HCEC 1CT (cell line): Measurements from ENCODE around the gene RANBP17.
"Not testable (repeated sequence)": the region's sequence is repeated elsewhere in the genome, so short reads cannot be mapped to it uniquely, and the experiment has no call there.

Experiments
- DNase-seq: peaks from one replicate; pipeline ENCODE4 v3.0.0-alpha.2; 2017

Gene RANBP17

GRCh38 chr5:170861917-170862766 lies at the start of gene RANBP17:
Gene RANBP17, plus strand, starts transcription at chr5:170862018.
- no peak for DNase-seq

DNA sequence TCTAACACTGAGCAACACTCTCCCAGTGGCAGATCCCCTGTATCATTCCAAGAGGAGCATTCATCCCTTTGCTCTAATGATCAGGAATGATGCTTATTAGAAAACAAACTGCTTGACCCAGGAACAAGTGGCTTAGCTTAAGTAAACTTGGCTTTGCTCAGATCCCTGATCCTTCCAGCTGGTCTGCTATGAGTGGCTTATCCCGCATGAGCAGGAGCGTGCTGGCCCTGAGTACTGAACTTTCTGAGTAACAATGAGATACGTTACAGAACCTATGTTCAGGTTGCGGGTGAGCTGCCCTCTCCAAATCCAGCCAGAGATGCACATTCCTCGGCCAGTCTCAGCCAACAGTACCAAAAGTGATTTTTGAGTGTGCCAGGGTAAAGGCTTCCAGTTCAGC lies 48.6 kb upstream of the RANBP17 start:
- DNase-seq, result no peak

DNA sequence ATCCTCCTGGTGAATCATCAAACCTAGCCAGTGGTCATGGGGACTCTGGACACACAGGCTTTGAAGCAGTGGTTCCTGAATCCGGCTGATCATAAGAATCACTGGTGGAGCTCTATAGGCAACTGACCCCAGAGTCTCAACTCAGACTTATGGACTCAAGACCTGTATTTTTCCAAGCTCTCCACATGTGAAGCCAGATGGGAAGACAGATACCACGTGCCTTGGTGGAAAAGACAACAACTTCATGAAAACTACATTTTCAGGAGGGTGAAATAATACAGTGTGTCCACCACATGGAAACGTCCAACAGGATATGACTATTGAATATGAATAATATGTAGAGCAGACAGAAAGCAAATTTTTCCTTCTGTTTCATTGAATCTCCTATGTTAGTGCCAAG lies 44.6 kb upstream of the RANBP17 start:
- no peak for DNase-seq

GRCh38 chr5:170818232-170818631 lies 43.6 kb upstream of the RANBP17 start:
- no peak for DNase-seq

DNA sequence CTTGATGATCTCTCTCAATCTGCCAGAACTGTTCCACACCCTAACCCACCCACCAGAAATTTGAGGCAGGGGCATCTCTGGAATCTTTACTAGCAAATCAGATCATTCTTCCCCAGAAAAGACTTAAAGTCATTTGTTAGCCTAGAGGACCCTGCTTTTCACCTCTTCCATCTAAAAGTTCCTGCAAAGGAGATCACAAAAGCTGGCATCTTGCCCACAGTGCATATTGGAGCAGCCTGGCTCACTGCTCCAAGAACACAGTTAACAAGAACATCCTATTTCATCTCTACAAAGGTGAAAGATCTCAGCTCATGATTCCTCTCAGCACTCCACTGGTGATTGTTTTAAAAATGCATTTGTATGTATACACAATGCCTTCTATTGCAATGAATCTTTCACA lies 42.0 kb upstream of the RANBP17 start:
- DNase-seq, result no peak

- DNase-seq, result no peak
Observed at GRCh38 chr5:170821257-170821800, 40.5 kb upstream of the RANBP17 start.

DNA sequence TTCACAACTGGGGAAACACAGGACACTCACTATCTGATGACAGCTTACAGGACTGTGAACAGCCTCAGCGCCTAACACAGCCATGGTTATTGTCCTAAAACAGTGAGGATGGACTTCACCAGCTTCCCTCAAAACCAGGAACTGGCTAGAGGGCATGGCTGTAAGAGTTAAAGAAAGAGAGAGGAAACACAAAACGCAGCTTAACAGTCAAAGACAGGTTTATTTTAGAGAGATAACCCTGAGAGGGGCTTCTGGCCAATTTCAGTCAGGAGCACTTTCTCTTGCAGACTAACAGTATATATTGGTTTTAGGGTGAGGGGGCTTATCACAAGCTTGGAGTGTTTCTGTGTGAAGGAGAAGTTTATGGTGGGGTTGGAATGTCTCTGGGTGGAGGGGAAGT lies 35.7 kb upstream of the RANBP17 start:
- no peak for DNase-seq

GRCh38 chr5:170832241-170832640 lies 29.6 kb upstream of the RANBP17 start:
- no peak for DNase-seq

DNA sequence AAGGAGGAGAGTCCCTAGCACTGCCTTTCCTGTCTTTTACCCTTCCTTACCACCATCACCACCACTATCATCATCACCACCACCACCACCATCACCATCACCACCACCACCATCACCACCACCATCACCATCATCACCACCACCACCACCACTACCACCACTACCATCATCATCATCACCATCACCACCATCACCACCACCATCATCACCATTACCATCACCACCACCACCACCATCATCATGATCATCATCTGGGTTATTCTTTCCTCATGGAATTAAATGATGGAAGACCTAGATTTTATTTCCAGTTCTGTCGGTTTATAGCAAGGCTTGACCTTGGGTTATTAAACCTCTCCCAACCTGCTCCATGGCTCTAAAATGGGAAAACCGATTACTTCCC lies 27.8 kb upstream of the RANBP17 start:
- not testable (repeated sequence) for DNase-seq

- no peak for DNase-seq
Observed at GRCh38 chr5:170836226-170836625, 25.6 kb upstream of the RANBP17 start.

- DNase-seq, result no peak
Observed at GRCh38 chr5:170843870-170844269, 17.9 kb upstream of the RANBP17 start.

DNA sequence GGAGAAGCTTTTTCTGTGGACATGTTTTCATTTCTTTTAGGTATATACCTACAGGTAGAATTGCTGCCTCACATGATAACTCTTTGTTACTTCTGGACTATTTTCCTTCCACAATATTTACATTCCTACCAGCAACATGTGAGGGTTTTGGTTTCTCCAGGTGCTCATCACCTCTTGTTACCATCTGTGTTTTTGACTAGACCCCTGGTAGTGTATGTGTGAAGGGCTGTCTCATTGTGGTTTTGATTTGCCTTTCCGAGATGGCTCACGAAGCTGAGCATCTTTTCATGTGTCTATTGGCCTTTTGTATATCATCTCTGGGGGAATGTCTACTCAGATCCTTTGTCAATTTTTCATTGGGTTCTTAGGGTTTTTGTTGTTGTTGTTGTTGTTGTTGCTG lies 17.2 kb upstream of the RANBP17 start:
- DNase-seq, result no peak

GRCh38 chr5:170846416-170846815 lies 15.4 kb upstream of the RANBP17 start:
- no peak for DNase-seq

DNA sequence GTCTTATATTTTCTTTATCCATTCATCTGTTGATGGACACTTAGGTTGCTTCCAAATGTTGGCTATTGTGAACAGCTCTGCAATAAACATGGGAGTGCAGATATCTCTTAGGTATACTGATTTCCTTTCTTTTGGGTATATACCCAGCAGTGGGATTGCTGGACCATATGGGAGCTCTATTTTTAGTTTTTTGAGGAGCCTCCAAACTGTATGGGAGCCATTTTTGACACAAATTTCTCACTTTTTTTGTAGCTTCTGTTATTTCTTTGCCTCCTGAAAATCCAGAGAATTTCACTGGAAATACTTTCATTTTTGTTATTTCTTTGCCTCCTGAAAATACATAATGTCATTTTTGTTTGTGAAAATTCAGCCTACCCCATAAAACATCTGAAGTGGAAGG lies 15.0 kb upstream of the RANBP17 start:
- no peak for DNase-seq

DNA sequence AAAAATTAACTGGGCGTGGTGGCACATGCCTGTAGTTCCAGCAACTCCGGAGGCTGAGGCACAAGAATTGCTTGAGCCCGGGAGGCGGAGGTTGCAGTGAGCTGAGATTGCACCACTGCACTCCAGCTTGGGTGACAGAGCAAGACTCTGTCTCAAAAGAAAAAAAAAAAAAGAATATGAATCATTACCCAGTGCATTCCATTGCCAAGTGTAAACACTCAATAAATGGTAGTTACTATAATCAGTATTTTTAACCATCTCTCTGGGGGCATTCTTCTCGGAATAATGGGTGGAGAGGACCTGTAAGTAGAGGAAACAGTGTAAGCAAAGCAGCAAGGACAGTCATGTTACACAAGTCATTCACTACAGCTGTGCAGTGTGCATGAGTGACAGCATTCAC lies 13.8 kb upstream of the RANBP17 start:
- no peak for DNase-seq

DNA sequence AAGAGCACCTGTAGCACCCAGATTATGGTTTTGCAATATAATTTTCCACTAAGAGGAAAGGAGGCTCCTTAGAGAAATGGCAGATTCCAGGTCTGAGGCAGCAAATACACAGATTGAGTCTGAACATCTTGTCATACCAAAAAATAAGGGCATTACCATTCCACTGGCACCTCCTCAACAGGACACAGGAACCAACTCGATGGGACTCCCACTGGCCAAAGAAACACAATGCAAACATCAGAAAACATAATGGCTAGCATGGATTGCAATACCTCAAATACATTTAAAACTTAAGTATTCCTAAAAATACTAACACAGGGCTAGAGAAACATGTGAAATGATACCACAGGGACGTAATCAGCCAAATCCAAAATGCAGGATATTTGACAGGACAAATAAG lies 12.4 kb upstream of the RANBP17 start:
- DNase-seq, result no peak

DNA sequence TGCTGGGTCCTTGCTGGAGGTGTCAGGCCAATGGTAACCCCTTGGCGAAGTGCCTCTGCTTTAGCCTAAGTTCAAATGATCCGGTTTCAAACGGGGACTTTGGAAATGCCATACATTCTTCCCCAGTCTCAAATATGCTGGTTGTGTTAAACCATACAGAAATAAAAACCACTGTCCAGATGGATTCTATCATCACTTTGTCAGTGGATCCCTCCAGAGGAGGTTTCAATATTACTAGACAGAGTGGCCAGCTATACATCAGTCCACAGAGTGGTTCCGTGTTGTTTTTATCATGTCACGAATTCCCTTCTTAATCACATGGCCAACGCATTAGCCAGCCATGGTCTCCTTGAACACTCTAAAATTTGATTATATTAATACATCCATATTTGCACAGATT lies 7.3 kb upstream of the RANBP17 start:
- no peak for DNase-seq

DNA sequence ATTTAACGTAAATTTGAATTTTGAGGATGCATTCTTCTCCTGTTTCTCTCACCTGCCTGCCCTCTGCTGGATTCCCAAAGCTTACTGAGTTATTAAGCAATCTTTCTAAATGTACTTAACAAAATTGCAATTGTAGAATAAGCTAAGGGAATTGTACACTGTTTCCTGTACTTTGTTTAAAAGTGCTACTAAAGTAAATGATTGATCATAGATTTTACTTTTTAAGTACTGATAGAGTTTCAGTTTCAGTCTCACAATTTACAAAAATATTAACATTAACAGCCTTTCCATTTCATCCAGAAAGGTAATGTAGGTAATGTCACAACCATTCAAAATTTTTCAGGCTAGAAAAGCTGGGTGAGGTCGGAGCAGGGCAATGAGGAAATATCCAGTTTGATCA lies 4.8 kb upstream of the RANBP17 start:
- DNase-seq, result no peak

DNA sequence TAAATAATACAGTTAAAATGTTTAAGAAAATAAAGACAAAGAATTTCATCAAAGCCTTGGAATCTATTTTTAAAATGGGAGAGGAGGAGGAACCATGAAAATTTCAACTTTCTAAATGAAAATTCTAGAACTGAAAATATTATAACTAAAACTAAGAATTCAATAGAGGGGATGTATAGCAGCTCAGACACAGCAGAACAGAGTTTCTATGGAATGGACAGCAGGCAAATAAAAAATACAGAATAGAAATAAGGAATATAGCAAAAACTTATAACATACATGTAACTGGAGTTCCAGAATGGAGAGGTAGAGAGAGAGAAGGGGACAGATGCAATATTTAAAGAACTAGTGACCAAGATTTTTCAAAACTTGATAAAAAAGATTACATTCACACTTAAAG lies 1.4 kb upstream of the RANBP17 start:
- no peak for DNase-seq

DNA sequence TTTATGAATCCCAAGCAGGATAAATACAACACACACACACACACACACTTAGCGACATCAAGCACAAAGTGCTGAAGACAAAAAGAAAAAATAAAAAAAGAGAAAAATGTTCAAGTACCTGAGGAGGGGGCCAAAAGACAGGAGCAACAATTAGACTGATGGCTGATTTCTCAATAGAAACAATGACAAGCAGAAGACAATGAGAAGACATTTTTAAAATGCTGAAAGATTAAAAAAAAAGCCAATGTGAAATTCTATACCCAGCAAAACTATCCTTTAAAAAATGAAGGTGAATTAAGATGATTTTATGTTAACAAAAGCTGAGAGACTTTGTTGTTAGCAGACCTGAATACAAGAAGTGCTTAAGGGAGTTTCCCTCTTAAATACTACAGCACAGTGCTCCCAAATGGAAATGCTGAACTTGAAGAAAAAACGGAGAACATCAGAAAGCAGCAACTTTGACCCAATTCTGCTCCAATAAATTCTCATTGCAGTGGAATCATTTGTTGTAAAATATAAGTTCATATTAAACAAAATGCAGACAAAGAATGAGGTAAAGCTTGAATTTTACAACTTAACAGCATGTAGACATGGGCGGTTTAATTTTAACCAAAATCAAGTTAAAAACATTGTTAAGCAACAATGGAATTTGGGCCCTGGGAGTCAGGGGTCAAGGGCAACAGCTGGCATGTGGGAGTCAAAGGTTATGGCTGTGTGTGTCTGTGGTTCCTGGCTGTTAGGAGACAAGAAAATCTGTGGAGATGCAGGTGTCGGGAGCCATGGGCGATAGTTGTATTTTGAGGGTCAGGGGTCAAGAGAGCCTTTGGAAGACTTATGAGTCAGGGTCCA lies 776 bp upstream of the RANBP17 start:
- no peak for DNase-seq

DNA sequence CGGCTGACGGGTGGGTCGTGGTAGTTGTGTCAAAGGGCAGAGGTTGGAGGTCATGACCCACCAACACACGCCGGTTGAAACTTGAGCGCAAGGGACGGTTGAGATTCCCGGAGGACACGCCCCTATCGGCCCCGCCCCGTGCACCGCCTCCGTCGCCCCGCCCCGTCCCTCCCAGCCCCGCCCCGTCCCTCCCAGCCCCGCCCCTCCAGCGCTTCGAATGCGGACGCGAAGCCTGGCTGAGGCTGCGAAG lies 226 bp upstream of the RANBP17 start:
- no peak for DNase-seq

GRCh38 chr5:170863646-170864045 lies 1.8 kb downstream of the RANBP17 start:
- no peak for DNase-seq

DNA sequence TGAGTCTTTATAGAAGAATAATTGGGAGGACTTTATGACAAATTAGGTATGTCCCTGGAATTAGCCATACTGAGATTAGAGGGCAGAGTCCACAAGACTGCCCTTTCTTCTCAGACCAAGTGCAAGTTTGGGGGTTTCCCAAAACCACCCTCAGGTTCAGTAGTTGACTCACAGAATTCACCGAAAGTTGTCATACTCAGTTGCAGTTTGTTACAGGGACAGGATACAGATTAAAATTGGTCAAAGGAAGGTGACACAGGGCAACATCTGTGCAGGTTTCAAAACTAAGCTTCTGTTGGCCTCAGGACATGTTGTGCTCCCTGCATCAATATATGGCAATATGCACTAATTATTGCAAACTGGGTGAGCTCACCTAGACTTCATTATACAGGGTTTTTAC lies 3.8 kb downstream of the RANBP17 start:
- no peak for DNase-seq

- DNase-seq, result no peak
Observed at GRCh38 chr5:170867825-170868224, 6.0 kb downstream of the RANBP17 start.
